Activated CD4-positive, CD25-positive, alpha-beta regulatory T cell treated with anti-CD3 and anti-CD28 coated beads, Interleukin-2, amount 50 U/mL, for 16 hours (primary cell): ENCODE results near the gene FAU.
A peak's percentile ranks its signal among the peaks of the same experiment; 100 is the strongest.
"Not testable (repeated sequence)": the region's sequence is repeated elsewhere in the genome, so short reads cannot be mapped to it uniquely, and the experiment has no call there.

ENCODE experiments used
- DNase-seq: peaks from one replicate; pipeline ENCODE4 v3.0.0-alpha.2; 2020; ENCODE audit warnings: low read depth, low spot score

FAU gene

DNA sequence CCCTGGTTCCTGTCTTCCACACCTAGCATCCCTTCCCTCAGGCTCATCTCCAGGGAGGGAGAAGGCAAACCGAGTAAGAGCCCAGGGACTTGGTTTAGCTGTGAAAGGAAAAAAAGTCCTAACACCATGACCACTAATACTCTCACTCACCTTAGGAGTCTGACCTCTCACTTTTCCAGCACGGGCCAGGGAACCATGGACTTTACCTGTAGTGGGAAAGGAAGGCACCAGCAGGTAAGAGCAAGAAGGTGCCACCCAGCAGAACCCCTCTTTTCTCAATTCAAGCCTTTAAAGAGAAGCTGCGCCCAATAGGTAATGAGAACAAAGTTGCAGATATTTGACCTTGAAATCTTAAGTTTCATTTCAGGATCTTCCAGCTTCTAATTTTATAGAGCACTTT, 1.1 kb downstream of the FAU start:
- no peak for DNase-seq

GRCh38 chr11:65119670-65119995, 2.3 kb downstream of the FAU start:
- no peak for DNase-seq

DNA sequence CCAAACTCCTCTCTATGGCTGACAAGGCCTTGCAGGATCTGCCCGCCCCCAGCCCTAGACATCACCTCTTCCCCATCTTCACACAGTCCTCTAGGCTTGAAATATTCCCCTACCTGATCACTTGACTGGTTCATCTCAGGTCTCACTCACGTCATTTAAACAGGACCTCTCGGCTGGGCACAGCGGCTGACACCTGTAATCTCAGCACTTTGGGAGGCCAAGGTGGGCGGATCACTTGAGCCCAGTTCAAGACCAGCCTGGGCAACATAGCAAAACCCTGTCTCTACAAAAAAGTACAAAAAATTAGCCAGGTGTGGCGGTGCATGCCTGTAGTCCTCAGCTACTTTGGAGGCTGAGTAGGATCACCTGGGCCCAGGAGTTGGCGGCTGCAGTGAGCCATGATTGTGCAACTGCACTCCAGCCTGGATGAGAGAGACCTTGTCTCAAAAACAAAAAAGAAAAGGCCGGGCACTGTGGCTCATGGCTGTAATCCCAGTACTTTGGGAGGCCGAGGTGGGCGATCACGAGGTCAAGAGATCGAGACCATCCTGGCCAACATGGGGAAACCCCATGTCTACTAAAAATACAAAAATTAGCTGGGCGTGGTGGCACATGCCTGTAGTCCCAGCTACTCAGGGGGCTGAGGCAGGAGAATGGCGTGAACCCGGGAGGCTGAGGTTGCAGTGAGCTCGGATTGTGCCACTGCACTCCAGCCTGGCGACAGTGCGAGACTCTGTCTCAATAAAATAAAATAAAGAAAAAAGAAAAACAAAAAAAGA, 2.9 kb downstream of the FAU start:
- not testable (repeated sequence) for DNase-seq

- no peak for DNase-seq
Observed at GRCh38 chr11:65118097-65118837, 3.7 kb downstream of the FAU start.

DNA sequence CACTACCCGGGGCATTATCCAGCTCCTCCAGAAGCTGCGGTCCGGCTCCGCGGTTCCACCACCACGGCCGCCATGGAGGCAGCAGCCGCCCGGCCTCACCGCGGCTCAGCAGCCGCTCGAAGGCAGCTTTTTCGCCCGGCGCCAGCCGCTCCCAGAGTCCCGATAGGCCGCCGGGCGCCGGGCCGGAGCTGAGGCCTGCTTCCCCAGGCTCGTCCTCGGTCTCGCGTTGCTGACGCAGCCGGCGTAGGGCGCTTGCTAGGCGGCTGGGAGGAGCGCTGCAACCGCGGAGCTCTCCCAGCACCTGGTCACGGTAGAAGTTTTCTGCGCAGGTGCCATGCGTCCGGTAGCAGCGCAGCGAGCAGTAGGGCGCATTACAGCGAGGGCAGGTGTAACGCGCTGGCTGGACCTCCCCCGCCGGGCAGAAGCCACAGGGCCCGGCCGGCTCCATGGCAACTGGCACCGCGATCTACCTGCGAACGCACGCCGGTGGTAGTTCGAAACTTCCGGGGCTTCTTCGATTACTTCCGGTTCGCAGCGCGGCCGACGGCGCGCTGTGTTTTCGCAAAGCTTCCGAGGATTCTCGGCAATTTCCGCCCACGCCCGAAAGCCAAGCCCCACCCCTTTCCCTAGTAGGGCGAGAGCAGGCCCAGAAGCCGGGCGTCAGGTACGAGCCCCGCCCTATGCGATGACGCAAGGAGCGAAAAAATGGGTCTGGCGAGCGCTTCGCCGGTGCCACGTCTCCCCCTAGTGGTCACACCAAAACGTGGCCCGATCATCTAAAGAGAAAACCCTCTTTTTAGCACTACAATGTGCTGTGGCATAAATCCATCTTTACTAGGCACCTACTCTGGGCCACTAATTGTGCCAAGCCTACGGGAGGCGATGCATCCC, 4.5 kb downstream of the FAU start, which contains the start of gene ZNHIT2:
Gene ZNHIT2, minus strand, starts transcription at position 496 of the 891 bp plus-strand sequence. Its CDS starts 48 bp downstream, at position 448.
- DNase-seq = peak; percentile 99

- no peak for DNase-seq
Observed at GRCh38 chr11:65116370-65117205, 5.3 kb downstream of the FAU start.

DNA sequence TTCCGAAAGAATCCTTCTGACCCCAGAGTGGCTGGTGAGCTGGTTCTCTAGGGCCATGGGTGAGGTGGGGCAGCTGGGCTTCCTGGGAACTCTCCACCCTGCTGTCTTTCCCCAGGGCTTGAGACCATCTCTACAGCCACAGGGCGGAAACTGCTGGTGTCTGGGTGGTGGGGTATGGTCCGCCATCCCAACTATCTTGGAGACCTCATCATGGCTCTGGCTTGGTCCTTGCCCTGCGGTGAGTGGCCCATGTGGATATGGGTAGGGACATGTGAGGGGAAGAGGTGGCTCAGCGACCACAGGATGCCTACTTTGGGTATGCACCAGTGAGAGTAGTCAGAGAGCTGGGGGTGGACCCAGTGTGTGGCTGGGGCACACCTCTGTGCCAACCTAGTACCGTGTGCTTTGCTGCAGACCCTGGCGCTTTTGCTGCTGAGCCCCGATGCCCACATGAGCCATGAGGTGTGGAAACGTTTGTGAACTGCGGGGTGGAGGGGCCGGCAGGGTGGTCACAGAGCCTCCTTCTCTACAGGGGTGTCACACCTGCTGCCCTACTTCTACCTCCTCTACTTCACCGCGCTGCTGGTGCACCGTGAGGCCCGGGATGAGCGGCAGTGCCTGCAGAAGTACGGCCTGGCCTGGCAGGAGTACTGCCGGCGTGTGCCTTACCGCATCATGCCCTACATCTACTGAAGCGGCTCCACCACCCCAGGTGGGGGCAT, 6.4 kb downstream of the FAU start:
- DNase-seq = no peak

DNA sequence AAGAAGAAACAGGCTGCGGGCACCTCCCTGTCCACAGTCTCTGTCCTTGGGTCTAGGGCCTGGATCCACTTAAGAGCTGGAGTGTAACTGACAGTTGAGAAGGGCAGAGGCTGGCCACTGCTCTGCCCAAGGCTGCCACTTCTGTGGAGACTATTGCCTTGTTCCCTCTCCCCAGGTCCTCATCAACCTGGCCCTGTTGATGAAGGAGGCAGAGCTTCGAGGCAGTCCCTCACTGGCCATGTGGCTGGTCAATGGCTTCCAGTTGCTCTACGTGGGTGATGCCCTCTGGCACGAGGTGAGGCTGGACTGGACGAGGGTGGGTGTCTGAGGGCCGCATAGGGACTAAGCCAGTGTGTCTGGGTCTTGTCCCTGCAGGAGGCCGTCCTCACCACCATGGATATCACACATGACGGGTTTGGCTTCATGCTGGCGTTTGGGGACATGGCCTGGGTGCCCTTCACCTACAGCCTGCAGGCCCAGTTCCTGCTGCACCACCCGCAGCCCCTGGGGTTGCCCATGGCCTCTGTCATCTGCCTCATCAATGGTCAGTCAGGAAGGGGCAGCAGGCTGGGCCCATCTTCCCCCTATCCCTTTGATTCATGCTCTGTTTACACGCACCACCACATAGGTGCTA, 7.3 kb downstream of the FAU start:
- no peak for DNase-seq

DNA sequence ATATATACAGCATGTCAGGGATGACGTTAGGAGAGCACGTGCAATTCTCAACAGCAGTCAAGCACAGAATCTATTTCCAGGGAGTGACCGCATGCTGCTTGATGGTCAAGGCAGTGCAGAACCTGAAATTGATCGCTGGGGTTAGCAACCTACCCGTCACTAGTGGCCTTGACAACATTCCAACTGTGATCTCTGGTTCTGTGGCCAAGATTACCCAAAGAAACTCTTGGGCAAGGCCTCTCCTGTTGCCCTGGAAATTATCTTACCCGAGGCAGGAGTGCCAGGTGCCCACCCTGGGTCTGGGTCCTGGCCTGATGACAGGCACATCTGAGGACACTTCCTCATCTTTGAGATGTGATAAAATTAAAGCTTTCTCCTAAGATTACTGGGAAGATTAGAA, 8.1 kb downstream of the FAU start:
- no peak for DNase-seq

DNA sequence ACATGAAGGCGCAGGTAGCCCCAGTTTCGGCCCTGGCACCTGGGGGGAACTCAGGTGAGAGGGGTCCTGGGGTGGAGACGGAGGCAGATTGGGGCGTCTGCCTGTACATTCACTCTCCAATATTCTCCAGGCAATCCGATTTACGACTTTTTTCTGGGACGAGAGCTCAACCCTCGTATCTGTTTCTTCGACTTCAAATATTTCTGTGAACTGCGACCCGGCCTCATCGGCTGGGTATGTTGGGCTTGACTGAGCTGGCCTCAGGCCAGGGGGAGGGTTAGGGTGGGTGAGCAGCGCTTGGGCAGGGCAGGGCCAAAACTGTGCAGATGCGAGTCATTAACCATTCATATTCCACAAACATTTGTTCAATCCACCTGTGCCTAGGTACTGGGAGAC, 8.6 kb downstream of the FAU start:
- no peak for DNase-seq

- peak; percentile 50 for DNase-seq
Observed at GRCh38 chr11:65112546-65113360, 9.2 kb downstream of the FAU start.

DNA sequence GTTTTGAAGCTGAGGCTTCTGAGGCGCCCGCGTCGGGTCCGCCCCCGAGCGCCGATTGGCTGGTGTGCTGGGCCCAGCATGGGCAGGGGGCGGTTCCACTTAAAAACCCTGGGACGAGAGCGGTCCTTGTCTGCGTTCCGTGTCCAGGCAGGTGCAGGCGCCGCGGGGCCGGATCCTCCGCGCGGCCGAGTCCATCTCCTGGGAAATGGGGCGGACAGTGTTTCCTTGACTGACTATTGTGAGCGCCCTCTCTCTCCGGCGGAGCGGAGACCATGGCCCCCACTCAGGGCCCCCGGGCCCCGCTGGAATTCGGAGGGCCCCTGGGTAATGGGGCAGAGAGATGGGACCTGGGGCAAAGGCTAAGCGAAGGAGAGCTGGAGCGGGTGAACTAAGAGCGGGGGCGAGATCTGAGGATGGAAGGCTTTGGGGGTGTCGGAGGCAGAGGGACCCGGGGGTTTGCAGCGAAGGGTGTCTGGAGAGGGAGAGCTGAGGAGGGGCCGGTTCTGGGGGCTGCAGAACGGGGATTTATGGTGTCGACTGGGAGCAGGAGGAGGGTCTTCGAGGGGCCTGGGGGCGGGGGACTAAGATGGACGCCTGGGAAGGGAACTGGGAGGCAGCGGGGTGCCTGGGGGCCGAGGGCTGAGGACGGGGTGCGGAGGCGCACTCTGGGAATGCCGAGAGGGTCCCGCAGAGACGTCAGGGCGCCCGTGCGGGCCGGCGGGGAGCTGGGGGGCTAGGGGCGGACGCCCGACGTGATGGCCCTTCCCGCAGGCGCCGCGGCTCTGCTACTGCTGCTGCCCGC, 10.0 kb downstream of the FAU start, which contains the start of gene TM7SF2:
Gene TM7SF2, plus strand, starts transcription at position 129 of the 802 bp plus-strand sequence. Its CDS starts 144 bp downstream, at position 273.
- DNase-seq = peak; percentile 86

DNA sequence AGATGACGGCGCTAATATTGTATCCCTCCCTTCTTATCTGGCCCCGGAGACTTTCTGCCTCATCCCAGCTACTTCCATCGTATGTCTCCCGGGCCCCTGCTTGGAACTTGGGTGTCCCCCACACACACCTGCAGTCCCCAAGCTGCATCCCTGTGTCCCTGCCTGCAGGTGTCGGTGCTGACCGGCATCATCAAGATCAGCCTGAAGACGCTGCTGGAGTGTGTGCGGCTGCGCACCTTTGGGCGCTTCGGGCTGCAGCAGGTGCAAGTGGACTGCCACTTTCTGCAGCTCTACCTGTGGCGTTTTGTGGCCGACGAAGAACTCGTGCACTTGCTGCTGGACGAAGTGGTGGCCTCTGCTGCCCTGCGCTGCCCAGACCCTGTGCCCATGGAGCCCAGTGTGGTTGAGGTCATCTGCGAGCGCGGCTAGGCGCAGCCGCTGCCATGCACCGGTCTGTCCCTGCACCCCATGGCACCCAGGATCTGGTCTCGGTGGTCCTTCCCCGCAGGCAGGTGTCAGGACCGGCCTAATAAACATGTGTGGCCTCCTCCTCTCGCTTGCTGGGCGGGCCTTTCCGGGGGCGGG, 10.7 kb downstream of the FAU start:
- DNase-seq = no peak

GRCh38 chr11:65110354-65110861, 11.5 kb downstream of the FAU start:
- DNase-seq = peak; percentile 93

DNA sequence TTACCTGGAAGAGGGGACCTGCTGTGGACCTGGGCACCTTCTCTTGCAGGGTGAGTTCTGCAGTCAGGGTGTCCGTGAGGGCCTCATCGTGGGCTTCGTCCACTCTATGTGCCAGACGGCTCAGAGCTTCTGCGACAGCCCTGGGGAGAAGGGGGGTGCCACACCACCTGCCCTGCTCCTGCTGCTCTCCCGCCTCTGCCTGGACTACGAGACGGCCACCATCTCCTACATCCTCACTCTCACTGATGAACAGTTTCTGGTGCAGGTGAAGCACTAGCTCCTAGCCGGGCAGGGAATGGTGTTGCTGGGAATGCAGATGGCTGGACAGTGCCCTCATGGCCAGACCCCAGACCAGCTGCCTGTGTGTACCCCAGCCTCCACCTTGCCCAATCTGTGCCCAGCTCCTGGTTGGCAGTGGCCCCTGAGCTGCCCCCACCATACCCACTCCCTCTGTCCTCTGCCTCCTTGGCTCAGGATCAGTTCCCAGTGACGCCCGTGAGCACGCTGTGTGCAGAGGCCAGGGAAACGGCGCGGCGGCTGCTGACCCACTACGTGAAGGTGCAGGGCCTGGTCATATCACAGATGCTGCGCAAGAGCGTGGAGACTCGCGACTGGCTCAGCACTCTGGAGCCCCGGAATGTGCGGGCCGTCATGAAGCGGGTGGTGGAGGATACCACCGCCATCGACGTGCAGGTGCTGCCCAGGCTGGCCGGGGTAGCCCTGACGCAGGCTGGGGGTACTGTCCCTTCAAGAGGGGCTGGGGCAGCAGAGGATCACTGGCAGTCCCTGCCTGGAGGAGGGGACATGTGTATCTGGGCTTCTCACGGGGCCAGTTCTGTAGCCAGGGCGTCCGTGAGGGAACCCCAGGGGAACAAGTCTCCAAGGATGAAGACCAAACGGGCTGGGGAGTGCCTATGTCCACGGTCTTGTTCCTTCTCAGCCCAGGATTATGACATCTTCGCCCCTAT, 12.4 kb downstream of the FAU start:
- DNase-seq = no peak

- DNase-seq = no peak
Observed at GRCh38 chr11:65108469-65109123, 13.3 kb downstream of the FAU start.
